OCI-LY3 (cell line): ENCODE measurements around the gene CCL11.
"Not testable (repeated sequence)": the region's sequence is repeated elsewhere in the genome, so short reads cannot be mapped to it uniquely, and the experiment has no call there.

Source experiments
- H2AFZ ChIP-seq: fragments of 200-600, 300-600 bp; shearing (Covaris generic); 2 replicates; pipeline ENCODE4 v1.6.0; 2014; ENCODE audit warnings: antibody characterized with exemption, low read depth, low read length
- H3K27ac ChIP-seq: fragments of 200-600, 300-600 bp; sonication (generic); 2 replicates; pipeline ENCODE4 v1.5.1; 2014; ENCODE audit warnings: mild to moderate bottlenecking, low read length, moderate library complexity, mixed read lengths
- H3K27me3 ChIP-seq: fragments of 200-600, 300-600 bp; sonication (generic); 2 replicates; pipeline ENCODE4 v1.6.1; 2014; ENCODE audit warnings: low read depth, low read length, mixed read lengths
- H3K36me3 ChIP-seq: fragments of 200-600, 300-600 bp; sonication (generic); replicated peaks from 2 replicates; pipeline ENCODE3; 2014; ENCODE audit warnings: low read depth, low read length, mixed read lengths
- H3K4me1 ChIP-seq: fragments of 300-600, 200-600 bp; sonication (generic); 2 replicates; pipeline ENCODE4 v1.6.1; 2014; ENCODE audit warnings: low read length, mixed read lengths
- H3K4me2 ChIP-seq: fragments of 200-600, 300-600 bp; sonication (generic); 2 replicates; pipeline ENCODE4 v1.6.1; 2014; ENCODE audit warnings: low read length, mixed read lengths
- H3K4me3 ChIP-seq: fragments of 300-600, 200-600 bp; sonication (generic); 2 replicates; pipeline ENCODE4 v1.5.1; 2014; ENCODE audit warnings: antibody characterized with exemption, mild to moderate bottlenecking, low read length, moderate library complexity
- H3K79me2 ChIP-seq: fragments of 300-600, 200-600 bp; shearing (Covaris generic); 2 replicates; pipeline ENCODE4 v1.6.1; 2014; ENCODE audit warnings: mild to moderate bottlenecking, low read length, mixed read lengths
- H3K9ac ChIP-seq: fragments of 300-600, 200-600 bp; shearing (Covaris generic); 2 replicates; pipeline ENCODE4 v1.6.0; 2014; ENCODE audit warnings: mild to moderate bottlenecking, low read length, moderate library complexity
- H3K9me3 ChIP-seq: fragments of 200-600, 300-600 bp; shearing (Covaris generic); 2 replicates; pipeline ENCODE4 v1.6.1; 2014; ENCODE audit warnings: low read length, mixed read lengths; ENCODE audit not compliant: insufficient read depth
- H4K20me1 ChIP-seq: fragments of 200-600, 300-600 bp; sonication (generic); 2 replicates; pipeline ENCODE4 v1.6.1; 2016; ENCODE audit warnings: low read length, mixed read lengths; ENCODE audit not compliant: insufficient read depth
- EZH2phosphoT487 ChIP-seq: fragments of 200-600 bp; shearing (Covaris generic); IDR thresholded peaks from 2 replicates; pipeline ENCODE4 v1.6.1; 2018; ENCODE audit warnings: antibody characterized with exemption, mixed run types, low read depth
- TF ChIP-seq, protein P1 (sequence below): fragments of 200-600, 300-600 bp; sonication (generic); IDR thresholded peaks from 2 replicates; pipeline ENCODE4 v1.5.1; 2014; ENCODE audit warnings: antibody characterized with exemption, low read length, low read depth

The CCL11 gene

DNA sequence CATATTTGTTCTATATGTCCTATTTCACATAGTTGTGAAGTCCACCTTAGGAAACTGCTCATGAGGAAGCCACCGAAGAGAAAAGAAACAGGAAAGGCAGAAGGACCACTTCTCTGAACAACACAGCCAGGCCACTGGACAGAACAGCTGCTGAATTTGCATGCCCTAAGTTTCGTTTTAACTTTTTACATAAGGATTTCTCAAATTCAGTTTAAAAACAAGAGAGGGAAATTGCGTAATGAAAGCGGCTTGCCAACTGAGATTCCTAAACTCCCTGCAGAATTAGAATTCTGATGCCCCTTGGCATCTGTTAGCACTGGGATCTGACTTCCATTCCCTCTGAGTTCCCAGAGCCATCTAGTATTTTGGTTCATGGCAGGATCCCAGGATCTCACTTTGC, 28.7 kb downstream of the CCL11 start:
- peak overlapping the region; percentile 13; the same call in 1 of the 2 replicates for H3K4me3 ChIP-seq
- no peak overlapping the region for H2AFZ ChIP-seq
- H3K79me2 ChIP-seq: no peaks in the 10 kb centered on the region
- TF ChIP-seq, protein P1, sequence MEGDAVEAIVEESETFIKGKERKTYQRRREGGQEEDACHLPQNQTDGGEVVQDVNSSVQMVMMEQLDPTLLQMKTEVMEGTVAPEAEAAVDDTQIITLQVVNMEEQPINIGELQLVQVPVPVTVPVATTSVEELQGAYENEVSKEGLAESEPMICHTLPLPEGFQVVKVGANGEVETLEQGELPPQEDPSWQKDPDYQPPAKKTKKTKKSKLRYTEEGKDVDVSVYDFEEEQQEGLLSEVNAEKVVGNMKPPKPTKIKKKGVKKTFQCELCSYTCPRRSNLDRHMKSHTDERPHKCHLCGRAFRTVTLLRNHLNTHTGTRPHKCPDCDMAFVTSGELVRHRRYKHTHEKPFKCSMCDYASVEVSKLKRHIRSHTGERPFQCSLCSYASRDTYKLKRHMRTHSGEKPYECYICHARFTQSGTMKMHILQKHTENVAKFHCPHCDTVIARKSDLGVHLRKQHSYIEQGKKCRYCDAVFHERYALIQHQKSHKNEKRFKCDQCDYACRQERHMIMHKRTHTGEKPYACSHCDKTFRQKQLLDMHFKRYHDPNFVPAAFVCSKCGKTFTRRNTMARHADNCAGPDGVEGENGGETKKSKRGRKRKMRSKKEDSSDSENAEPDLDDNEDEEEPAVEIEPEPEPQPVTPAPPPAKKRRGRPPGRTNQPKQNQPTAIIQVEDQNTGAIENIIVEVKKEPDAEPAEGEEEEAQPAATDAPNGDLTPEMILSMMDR: no peak
- no peak for TF ChIP-seq EZH2phosphoT487
- no peaks in the 10 kb centered on the region for H3K36me3 ChIP-seq
- peak overlapping the region; percentile 59 for H3K4me2 ChIP-seq
- H3K27ac ChIP-seq: no peak overlapping the region
- H3K9me3 ChIP-seq: no peaks in the 10 kb centered on the region
- H4K20me1 ChIP-seq: no peaks in the 10 kb centered on the region
- peaks cover 62% of the 10 kb centered on the region for H3K27me3 ChIP-seq
- H3K9ac ChIP-seq: no peak overlapping the region
- H3K4me1 ChIP-seq: peaks cover 25% of the 10 kb centered on the region

DNA sequence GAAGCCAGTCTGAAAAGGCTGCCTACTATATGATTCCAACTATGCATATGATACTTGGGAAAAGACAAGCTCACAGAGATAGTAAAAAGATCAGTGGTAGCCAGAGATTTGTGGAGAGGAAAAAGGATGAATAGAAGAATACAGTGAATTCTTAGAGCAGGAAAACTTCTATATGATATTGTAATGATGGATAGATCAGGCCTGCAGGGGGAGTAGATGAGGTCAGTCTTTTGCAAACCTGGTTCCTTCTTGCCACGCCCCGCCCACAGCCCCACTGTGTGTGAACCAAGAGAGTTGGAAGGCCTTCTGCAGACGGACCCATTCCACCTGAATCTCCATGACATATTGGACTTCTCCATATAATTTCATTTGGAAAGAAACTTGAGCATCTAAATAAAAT, 32.9 kb downstream of the CCL11 start:
- no peaks in the 10 kb centered on the region for H4K20me1 ChIP-seq
- H3K4me3 ChIP-seq: no peak overlapping the region
- no peak overlapping the region for H3K4me2 ChIP-seq
- peaks cover 30% of the 10 kb centered on the region for H3K4me1 ChIP-seq
- no peaks in the 10 kb centered on the region for H3K79me2 ChIP-seq
- no peaks in the 10 kb centered on the region for H3K36me3 ChIP-seq
- TF ChIP-seq EZH2phosphoT487: no peak
- TF ChIP-seq, protein P1: peak; percentile 41
- H3K9ac ChIP-seq: no peak overlapping the region
- no peaks in the 10 kb centered on the region for H3K9me3 ChIP-seq
- H2AFZ ChIP-seq: no peak overlapping the region
- H3K27me3 ChIP-seq: peaks cover 55% of the 10 kb centered on the region
- H3K27ac ChIP-seq: no peak overlapping the region

DNA sequence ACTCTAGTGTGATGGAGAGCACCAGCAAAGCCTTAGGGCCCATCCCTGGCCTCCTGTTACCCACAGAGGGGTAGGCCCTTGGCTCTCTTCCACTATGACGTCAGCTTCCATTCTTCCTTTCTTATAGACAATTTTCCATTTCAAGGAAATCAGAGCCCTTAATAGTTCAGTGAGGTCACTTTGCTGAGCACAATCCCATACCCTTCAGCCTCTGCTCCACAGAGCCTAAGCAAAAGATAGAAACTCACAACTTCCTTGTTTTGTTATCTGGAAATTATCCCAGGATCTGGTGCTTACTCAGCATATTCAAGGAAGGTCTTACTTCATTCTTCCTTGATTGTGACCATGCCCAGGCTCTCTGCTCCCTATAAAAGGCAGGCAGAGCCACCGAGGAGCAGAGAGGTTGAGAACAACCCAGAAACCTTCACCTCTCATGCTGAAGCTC, 33.5 kb downstream of the CCL11 start, which contains the start of gene CCL8:
Gene CCL8 (plus strand): TSS at position 397 of the 445 bp plus-strand sequence. CDS start 67 bp downstream, outside the sequence.
- no peaks in the 10 kb centered on the region for H3K79me2 ChIP-seq

DNA sequence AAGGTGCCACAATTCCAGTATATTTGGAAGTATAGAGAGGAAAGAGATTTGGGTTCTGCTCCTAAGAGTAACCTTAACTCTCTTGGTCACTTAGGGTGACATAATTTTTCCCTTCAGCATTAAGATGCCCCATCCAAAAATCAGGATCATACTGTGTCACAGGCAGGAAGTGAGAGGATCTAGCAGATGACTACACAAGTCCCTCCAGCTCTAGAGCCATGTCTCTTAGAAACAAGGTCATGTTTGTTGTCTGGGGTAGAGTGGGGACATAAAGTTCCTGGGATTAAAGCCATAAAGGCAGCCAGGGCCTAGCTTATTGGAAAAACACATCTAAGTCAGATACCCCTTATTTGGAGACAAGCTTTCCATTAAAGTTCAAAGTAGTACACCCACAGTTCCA, 36.4 kb downstream of the CCL11 start:
- Histone ChIP-seq H3K4me2 (no peak overlapping the region), H3K4me1 (peaks cover 11% of the 10 kb centered on the region), H3K27me3 (peaks cover 43% of the 10 kb centered on the region), H3K36me3 (no peaks in the 10 kb centered on the region), H3K9me3 (no peaks in the 10 kb centered on the region), H3K27ac (no peak overlapping the region), H3K79me2 (no peaks in the 10 kb centered on the region), H3K9ac (no peak overlapping the region), H4K20me1 (no peaks in the 10 kb centered on the region), H3K4me3 (no peak overlapping the region), H2AFZ (no peak overlapping the region)
- TF ChIP-seq, protein P1: no peak
- TF ChIP-seq EZH2phosphoT487: no peak

More for the DNA sequence above, 33.5 kb downstream of the CCL11 start, which contains the start of gene CCL8:
- Histone ChIP-seq H3K4me2 (no peak within 1 kb of the TSS), H3K27ac (no peak within 1 kb of the TSS), H3K27me3 (peaks cover 50% of the 10 kb centered on the region), H2AFZ (no peak within 1 kb of the TSS), H3K4me3 (no peak within 1 kb of the TSS), H4K20me1 (no peaks in the 10 kb centered on the region), H3K4me1 (peaks cover 26% of the 10 kb centered on the region), H3K9me3 (no peaks in the 10 kb centered on the region), H3K9ac (no peak within 1 kb of the TSS), H3K36me3 (no peaks in the 10 kb centered on the region)
- TF ChIP-seq, protein P1: no peak
- TF ChIP-seq EZH2phosphoT487: no peak

DNA sequence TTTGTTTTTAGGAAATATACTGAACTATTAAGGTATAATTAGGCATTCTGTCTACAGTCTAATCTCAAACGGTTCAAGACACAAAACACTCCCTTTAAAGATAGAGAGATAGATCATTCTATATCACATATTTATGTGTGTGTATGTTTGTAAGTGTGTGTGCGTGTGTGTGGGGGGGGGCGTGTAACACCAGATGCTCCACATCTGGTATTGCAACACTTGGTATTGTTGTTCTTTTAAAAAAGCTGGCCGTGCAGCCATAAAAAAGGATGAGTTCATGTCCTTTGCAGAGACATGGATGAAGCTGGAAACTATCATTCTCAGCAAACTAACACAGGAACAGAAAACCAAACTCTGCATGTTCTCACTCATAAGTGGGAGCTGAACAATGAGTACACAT, 42.0 kb downstream of the CCL11 start:
- not testable (repeated sequence) for H3K79me2 ChIP-seq, H3K27ac ChIP-seq, H3K4me2 ChIP-seq, H3K4me1 ChIP-seq, H3K36me3 ChIP-seq, H3K9ac ChIP-seq, H3K4me3 ChIP-seq, H4K20me1 ChIP-seq, H2AFZ ChIP-seq, H3K9me3 ChIP-seq
- H3K27me3 ChIP-seq: peaks cover 61% of the 10 kb centered on the region
